GM20000 (cell line): ENCODE measurements around the gene INPP5F.

ENCODE experiments used
- DNase-seq: peaks from one replicate; pipeline ENCODE4 v3.0.0; 2012; ENCODE audit warnings: low spot score
- TF ChIP-seq, protein P1 (sequence below): IDR thresholded peaks from 2 replicates; pipeline ENCODE4 v1.5.1; 2012; ENCODE audit warnings: mild to moderate bottlenecking, control low read depth; ENCODE audit errors: extremely low read depth, missing control alignments

INPP5F gene

DNA sequence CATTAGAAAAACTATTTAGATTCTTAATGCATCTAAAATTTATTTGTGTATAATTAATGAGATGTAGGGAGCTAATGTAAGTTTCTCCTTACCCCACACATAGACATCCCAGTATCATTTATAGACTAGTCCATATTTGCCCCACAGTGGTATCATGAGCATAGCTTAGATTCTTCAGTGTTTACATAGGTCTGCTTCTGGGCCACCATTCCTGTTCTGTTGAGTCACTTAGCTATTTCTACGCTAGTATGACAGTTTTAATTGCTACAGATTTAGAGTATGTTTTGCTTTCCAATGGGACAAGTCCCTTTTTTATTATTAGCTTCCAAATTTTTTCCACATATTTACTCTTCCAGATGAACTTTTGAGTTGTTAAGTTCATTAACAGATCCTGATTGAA is 77.4 kb downstream of the INPP5F start:
- TF ChIP-seq, protein P1, sequence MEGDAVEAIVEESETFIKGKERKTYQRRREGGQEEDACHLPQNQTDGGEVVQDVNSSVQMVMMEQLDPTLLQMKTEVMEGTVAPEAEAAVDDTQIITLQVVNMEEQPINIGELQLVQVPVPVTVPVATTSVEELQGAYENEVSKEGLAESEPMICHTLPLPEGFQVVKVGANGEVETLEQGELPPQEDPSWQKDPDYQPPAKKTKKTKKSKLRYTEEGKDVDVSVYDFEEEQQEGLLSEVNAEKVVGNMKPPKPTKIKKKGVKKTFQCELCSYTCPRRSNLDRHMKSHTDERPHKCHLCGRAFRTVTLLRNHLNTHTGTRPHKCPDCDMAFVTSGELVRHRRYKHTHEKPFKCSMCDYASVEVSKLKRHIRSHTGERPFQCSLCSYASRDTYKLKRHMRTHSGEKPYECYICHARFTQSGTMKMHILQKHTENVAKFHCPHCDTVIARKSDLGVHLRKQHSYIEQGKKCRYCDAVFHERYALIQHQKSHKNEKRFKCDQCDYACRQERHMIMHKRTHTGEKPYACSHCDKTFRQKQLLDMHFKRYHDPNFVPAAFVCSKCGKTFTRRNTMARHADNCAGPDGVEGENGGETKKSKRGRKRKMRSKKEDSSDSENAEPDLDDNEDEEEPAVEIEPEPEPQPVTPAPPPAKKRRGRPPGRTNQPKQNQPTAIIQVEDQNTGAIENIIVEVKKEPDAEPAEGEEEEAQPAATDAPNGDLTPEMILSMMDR, result no peak
- no peak for DNase-seq

DNA sequence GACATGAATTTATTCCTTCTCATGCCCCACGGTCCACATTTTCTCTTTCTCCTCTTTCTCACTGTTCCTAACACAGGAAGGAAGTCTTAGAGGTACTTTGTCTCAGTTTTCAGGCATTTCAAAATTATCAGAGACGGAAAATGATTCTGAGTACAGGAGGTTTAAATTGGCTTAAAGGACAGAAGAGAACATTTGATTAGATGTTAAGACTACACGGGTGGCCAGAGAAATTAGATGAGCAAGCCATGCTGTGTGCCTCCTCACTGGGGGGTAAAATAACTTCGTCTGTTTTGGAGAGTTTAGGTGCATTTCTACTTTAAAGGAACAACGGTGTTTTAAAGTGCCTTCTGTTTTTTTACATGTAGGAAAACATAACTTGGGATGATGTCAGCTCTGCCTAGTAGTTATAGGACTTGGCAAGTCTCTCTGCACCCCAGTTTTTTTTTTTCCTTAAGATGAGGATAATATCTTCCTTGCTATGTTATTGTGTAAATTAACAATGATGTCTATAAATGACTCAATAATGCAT is 79.9 kb downstream of the INPP5F start:
- DNase-seq, result no peak
- TF ChIP-seq, protein P1, result no peak

DNA sequence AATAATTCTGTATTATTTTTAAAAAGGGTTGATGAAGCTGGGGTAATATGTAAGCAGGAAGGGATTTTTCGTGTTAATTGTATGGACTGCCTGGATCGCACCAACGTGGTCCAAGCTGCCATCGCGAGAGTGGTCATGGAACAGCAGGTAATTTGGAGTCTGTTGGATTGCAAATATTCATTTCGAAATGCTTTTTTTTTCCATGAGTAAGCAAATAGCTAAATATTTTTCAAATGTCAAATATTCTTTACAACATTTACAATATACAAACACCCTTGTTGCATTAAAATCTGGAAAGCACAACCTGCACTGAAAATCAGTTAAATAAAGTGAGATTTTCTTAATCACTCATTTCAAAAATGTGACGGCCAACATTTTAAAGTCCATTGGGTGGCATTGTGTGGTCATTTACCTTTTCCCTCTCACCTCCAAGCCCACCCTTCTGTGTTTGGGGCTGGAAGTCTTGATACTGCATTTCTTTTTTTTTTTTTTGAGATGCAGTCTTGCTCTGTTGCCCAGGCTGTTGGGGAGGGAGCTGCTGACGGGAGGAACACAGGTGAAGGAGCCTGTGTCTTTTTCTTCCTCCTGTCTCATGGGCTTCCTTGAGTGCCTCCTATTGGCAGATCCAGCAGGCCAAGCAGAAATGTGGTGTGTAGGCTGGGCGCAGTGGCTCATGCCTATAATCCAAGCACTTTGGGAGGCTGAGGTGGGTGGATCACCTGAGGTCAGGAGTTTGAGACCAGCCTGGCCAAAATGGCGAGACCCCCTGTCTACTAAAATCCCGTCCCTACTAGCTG is 80.7 kb downstream of the INPP5F start:
- no peak for DNase-seq
- TF ChIP-seq, protein P1, result no peak

DNA sequence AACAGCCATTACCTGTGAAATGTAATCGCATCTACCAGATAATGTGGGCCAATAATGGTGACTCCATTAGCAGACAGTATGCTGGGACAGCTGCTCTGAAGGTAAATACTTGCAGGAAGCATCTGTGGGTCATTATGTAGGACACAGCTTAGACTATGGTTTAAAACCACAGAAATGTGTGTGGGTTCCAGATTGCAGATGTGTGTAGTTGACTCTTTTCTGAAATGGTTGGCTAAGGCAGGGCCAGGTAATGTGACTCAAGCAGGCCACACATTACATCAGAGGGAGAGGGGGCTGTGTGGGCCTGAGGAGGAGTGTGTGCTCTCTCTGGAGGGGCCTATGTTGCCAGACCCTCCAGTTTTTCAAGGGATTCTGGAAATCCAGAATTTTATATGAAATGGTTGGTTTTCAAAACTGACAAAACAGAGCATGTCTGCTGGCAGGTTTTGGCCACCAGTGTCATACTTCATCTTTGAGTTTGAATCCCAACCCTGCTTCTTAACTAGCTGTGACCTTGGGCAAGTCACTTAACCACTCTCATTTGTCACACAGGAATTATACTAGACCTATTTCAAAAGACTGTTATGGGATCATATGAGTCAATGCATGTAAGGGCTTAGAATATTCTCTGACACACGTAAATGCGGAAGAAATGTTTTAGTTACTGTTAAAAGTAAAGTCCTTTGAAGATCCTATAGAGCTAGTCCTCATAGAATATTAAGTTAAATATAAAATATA is 82.3 kb downstream of the INPP5F start:
- TF ChIP-seq, protein P1, result no peak
- no peak for DNase-seq

DNA sequence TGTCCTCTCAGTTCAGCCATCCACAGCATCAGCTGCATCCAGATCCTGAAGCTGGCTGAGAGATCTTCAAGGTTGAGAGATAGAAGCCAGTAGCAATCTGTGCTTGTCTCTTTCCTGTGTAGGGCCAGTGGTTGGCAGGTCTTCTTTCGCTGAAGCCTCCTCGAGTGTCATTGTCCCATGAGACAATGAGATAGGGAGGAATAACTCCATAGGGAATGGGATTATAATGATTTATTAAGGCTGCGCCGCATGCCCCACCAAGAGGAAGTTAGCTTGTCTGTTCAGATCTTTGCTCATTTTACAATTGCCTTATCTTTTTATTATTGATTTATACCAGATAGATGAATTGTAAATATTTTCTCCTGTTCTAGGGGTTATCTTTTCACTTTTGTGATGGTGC is 85.3 kb downstream of the INPP5F start:
- TF ChIP-seq, protein P1, result no peak
- DNase-seq, result no peak

DNA sequence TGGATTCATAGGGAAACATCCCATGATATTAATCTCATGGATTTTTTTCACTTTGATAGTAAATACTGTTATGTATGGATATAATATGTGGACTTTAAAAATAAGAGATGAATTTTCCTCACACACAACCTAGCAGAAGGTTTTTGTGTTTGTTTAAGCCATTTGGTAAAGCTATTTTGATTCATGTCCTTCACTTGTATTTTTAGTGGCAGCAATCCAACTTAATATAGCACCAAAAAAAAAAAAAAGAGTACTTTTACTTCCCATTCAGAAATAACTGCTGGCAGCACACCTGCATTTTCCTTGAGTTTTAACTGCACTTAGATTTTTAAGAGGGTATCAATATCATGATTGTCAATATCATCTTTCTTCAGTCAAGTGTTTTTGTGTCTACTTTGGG is 86.8 kb downstream of the INPP5F start:
- TF ChIP-seq, protein P1, result no peak
- DNase-seq, result no peak

DNA sequence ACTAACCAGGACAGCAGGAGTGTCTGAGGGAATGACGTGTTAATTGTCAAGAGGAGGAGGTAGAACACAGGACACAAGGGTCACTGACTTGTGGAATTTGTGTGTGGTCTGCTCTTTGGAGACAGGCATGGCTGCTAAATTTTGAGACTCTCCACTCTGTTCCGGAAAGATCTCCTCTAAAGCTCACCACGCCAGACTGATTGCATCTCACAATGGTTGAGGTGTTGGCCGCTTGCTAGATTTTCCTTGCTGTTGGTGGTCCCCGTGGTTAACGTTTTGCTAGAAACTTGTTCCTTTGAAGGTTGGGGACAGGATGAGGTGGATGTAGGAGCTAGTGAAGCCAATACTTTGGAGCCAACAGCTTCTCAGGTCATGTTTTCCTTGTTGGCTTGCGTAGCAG is 89.8 kb downstream of the INPP5F start:
- TF ChIP-seq, protein P1, result no peak
- no peak for DNase-seq
